ENCODE data around the gene CCDC73.

Gene CCDC73

GRCh38 chr11:32658639-32659406 is 135.6 kb downstream of the CCDC73 start:
- TF ChIP-seq REST (IDR thresholded peaks at IDR 0.05; ENCODE audit: insufficient read depth in 1 of 2, low read depth in 2 of 2, low read length in 2 of 2) (no peak), SIN3A (IDR thresholded peaks at IDR 0.05; ENCODE audit: borderline replicate concordance, insufficient read depth, low read length) (no peak), TAF1 (IDR thresholded peaks at IDR 0.05; ENCODE audit: borderline replicate concordance, insufficient read depth, low read length) (no peak), POLR2AphosphoS5 (IDR thresholded peaks at IDR 0.05; ENCODE audit: low read depth, low read length) (no peak)

GRCh38 chr11:32643526-32643925 is 150.9 kb downstream of the CCDC73 start:
- TF ChIP-seq SIN3A (IDR thresholded peaks at IDR 0.05; ENCODE audit: borderline replicate concordance, insufficient read depth, low read length): no peak
- TF ChIP-seq FOXP2 (optimal IDR thresholded peaks at IDR 0.05; ENCODE audit: borderline replicate concordance, extremely low read depth, extremely low read length, insufficient read depth): no peak
- no peak for TF ChIP-seq REST (IDR thresholded peaks at IDR 0.05; ENCODE audit: insufficient read depth in 1 of 2, low read depth in 2 of 2, low read length in 2 of 2)
- no peak for TF ChIP-seq TAF1 (IDR thresholded peaks at IDR 0.05; ENCODE audit: borderline replicate concordance, insufficient read depth, low read length)
- TF ChIP-seq POLR2AphosphoS5 (IDR thresholded peaks at IDR 0.05; ENCODE audit: low read depth, low read length): no peak

- TF ChIP-seq SIN3A (IDR thresholded peaks at IDR 0.05; ENCODE audit: borderline replicate concordance, insufficient read depth, low read length) (no peak), POLR2AphosphoS5 (IDR thresholded peaks at IDR 0.05; ENCODE audit: low read depth, low read length) (no peak), TAF1 (IDR thresholded peaks at IDR 0.05; ENCODE audit: borderline replicate concordance, insufficient read depth, low read length) (no peak), FOXP2 (optimal IDR thresholded peaks at IDR 0.05; ENCODE audit: borderline replicate concordance, extremely low read depth, extremely low read length, insufficient read depth) (no peak), REST (IDR thresholded peaks at IDR 0.05; ENCODE audit: insufficient read depth in 1 of 2, low read depth in 2 of 2, low read length in 2 of 2) (no peak)
Measured at GRCh38 chr11:32641361-32641760, 153.1 kb downstream of the CCDC73 start.

- TF ChIP-seq POLR2AphosphoS5 (IDR thresholded peaks at IDR 0.05; ENCODE audit: low read depth, low read length): no peak
- TF ChIP-seq FOXP2 (optimal IDR thresholded peaks at IDR 0.05; ENCODE audit: borderline replicate concordance, extremely low read depth, extremely low read length, insufficient read depth): no peak
- TF ChIP-seq TAF1 (IDR thresholded peaks at IDR 0.05; ENCODE audit: borderline replicate concordance, insufficient read depth, low read length): no peak
- no peak for TF ChIP-seq SIN3A (IDR thresholded peaks at IDR 0.05; ENCODE audit: borderline replicate concordance, insufficient read depth, low read length)
- TF ChIP-seq REST (IDR thresholded peaks at IDR 0.05; ENCODE audit: insufficient read depth in 1 of 2, low read depth in 2 of 2, low read length in 2 of 2): no peak
Measured at GRCh38 chr11:32635819-32636218, 158.6 kb downstream of the CCDC73 start.

Measured in PFSK-1 (cell line).